HG03097 (cell line): Measurements from ENCODE around the gene XAGE3.
"Not testable (repeated sequence)": the region's sequence is repeated elsewhere in the genome, so short reads cannot be mapped to it uniquely, and the experiment has no call there.

Experiments used
- ATAC-seq: cut with Tn5 transposase; IDR thresholded peaks from one replicate; pipeline ENCODE4 v1.9.1; 2021; ENCODE audit not compliant: unreplicated experiment, low FRiP score

Gene XAGE3, protein sequence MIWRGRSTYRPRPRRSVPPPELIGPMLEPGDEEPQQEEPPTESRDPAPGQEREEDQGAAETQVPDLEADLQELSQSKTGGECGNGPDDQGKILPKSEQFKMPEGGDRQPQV

DNA sequence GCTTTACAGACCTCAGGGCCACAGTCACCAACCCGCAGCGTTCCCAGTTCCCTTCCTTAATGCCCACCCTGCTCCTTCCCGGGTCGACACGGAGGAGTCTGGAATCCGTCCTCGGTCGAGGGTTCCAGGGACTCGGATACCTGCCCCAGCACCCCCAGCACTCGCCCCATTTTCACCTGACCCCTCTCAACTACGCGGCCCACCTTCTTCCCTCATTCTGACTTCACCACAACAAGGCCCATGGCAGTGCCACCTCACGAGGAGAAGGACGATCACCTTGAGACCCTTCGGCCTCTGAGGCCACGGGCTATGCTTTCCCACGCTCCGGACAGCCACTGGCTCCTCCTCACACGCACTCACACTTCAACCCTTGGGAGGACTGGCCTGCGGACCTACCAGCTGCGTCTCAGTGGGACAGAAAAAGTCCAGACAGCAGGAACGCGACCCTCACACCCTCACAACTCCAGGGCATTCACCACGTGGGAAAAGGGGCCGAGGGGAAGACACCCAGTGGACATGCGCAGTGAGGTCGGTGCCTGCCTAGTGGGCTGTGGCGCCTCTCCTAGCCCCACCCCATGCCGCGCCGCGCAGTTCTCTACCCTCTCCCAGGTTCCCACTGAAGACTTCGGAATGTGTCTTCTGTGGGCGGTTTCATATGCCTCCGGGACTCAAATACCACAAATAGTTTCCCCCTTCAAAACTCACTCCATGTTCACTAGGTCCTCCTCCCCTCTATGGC is at the start of gene XAGE3:
Gene XAGE3, minus strand, starts transcription at position 474 of the 739 bp plus-strand sequence. CDS start 950 bp downstream, outside the sequence.
- ATAC-seq, result no peak

DNA sequence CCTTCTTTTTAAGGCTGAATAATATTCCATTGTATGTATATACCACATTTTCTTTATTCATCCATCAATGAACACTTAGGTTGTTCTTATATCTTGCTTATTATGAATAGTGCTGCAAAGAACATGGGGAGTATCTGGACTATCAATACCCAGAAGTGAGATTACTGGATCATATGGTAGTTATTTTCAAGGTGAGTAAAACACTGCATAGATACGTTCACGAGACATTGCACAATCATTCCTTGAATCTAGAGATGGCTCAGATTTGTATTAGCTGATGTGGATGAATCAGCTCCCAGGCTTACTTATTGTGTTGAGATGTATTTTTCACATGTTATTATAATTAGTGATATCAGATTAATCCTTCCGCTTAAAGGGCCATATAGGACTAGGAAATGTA is 46.8 kb upstream of the XAGE3 start:
- not testable (repeated sequence) for ATAC-seq

DNA sequence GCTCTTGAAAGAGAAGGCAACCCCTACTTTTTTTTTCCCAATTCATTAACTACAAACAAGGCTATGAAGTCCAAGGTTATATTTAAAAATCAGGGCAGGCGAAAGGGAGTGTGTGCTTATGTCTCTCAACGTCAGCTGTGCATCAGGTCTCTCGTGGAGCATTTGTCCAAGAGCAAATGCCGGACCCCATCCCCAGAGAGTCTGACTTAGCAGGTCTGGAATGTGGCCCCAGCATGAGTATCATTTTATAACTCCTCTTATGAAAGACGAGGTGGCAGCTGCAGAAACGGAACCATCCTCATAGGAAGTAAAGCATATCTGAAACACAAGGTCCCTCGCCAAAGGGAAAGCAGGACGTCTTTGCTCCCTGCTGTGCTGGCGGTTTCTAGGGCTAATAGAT is 45.8 kb upstream of the XAGE3 start:
- not testable (repeated sequence) for ATAC-seq

DNA sequence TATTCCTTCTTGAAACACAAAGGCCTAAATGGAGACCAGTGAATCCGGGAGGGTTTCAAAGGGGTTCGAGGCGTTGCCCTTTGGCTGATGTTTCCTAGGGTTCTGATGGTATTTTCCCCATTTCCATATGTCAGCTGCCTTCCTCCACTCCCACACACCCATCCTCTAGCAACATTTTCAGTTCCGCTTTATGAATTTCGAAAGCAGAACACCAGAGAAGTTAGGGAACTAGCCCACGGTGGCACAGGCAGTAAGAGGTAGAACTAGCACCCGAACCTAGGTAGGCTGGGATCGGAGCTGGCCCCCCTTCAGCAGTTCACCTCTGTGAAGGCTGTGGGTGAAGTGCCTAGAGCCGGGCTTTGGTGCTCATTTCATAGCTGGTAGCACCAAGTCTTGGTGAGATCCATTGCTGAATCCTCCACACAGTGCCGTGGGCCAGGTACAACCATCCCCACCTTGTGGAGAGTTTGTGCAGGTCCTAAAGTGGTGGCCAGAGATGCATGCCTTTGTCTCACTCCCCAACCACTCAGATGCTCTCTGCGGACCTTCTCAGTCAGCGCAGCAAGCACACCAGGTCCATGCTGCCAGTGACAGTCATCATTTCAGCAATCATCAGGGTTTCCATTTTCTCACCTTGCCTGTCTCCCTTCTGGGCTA is 41.6 kb upstream of the XAGE3 start:
- ATAC-seq, result not testable (repeated sequence)

DNA sequence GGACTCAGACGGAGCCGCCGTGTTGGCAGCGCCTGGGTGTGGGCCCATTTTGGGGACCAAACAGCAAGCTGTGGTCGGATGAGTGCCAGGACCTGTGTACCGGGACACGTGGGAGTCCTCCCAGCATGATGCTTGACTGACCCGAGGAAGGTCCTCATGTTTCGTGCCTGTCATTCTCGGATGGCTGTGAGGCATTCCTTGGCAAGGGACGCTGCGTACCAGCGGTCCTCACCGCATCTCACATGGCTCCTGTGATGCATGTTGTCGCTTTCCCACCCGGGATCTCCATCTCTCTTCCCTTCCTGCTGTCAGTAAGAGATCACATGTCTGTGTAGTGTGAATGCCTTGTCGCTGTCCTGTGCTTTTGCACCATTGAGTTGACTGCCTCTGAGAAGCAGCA is 40.0 kb upstream of the XAGE3 start:
- ATAC-seq, result not testable (repeated sequence)

DNA sequence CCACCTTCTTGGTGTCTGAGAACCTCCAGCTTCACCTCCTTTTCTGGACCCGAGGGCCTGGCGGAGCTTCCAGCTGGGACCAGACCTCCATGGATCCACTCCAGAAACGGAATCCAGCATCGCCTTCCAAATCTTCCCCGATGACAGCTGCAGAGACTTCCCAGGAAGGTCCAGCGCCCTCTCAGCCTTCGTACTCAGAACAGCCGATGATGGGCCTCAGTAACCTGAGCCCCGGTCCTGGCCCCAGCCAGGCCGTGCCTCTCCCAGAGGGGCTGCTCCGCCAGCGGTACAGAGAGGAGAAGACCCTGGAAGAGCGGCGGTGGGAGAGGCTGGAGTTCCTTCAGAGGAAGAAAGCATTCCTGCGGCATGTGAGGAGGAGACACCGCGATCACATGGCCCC is 39.3 kb upstream of the XAGE3 start:
- ATAC-seq, result not testable (repeated sequence)

DNA sequence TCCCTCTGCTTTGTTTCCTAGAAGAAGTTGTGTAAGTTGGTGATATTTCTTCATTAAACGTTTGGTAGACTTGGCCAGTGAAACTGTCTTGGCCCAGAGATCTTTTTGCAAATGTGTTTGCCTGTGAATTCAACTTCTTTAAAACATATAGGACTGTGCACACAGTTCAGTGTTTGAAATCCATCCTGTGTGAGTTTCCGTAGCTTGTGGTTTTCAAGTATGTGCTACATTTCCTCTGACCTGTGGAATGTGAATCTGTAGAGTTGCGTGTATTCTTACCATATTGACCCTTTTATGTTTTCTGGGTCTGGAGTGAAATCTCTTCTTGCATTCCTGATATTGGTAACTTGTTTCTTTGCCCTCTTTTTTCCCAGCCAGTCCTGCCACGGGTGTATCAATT is 38.2 kb upstream of the XAGE3 start:
- ATAC-seq, result not testable (repeated sequence)

DNA sequence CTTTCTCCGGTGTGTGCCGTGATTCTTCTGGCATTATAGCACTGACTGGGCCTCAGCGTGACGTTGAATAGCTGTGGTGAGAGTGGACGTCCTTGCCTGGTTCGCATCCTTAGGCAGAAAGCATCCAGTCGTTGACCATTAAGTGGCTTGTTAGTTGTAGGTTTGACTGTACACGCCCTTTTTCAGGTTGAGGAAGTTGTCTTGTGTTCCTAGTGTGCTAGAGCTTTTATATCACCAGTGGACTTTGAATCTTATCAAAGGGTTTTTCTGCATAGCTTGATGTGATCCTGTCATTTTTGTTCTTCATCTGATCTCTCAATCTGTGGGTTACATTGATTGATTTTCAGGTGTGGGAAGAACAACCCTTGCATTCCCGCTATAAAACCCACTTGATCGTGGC is 37.6 kb upstream of the XAGE3 start:
- not testable (repeated sequence) for ATAC-seq

DNA sequence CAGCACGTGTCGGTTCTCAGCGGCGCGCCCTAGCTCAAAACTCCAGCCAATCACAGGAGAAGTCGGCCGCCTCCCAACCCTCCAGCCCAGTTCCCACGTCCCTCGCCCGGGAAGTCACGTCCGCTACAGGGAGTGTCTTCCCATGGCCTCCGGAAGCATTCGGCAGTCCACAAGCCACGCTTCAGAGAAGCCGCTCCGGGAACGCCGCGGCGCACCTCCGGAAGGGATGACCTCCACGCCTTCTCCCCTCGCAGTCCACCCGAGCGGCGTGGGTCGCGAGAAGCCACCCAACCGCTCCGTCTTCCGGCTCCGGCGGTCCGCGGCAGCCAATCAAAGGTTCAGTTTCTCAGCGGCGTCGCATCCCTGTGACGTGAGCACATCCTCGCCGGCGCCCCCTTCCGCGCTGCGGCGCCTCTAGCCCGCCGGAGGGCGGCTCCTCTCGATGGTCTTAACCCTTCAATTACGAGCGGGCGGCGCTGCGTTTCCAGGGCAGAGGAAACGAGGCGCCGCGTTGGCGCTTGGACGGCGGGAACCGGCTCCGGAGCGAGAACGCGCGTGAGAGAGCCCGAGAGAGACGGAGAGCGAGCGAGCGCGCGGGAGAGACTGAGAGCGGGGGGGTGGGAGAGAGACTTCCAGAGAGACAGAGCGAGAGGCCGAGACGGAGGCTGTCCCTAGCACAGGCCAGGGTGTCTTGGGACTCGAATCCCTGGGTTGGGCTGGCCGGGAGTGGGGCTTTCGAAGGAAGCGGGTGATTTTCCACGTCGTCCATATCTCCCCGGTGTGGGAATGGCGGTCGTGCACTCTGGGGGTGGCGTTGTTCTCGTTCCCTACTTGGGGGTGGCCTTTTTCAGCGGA is 29.2 kb upstream of the XAGE3 start, which contains the start of gene FAM156B:
Gene FAM156B, plus strand, starts transcription at position 476 of the 855 bp plus-strand sequence. CDS start 9,896 bp downstream, outside the sequence.
- peak; percentile 74 for ATAC-seq

DNA sequence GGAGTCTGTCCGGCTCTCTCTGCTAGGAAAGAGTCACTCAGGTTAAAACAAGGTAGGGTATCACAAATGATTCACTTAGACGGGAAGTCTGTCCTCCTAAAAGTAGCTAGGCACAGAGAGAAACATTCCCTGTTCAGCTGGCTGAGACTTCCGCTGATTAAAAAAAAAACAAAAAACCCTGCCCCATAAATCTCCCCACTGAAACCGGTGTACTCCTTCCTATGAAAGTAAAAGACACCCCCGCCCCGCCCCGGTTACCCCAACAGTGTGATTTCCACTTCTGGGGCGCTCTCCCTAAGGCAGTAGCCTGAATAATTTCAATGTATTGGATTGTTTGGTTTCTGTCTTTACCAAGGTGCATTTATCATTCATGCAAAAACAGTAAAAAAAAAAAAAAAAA is 28.6 kb upstream of the XAGE3 start:
- peak; percentile 15 for ATAC-seq

DNA sequence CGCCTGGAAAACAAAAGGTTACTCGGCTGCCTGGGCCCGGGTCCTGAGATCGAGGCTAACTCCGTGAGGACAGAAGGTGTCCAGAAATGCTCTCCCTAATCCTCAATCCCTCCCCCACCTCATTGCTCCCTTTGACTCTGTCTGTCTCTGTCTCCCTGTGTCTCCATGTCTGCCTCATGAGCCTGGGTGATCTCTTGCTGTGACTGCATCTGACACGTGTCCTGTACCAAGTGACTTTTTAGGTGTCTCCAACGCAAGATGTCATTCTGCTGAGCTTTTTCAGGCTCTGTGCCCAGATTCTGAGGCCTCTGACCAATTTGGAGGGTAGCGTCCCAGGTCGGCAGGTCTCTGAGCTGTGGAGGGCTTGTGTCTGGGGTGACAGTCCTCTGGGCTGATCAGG is 20.2 kb upstream of the XAGE3 start:
- not testable (repeated sequence) for ATAC-seq

DNA sequence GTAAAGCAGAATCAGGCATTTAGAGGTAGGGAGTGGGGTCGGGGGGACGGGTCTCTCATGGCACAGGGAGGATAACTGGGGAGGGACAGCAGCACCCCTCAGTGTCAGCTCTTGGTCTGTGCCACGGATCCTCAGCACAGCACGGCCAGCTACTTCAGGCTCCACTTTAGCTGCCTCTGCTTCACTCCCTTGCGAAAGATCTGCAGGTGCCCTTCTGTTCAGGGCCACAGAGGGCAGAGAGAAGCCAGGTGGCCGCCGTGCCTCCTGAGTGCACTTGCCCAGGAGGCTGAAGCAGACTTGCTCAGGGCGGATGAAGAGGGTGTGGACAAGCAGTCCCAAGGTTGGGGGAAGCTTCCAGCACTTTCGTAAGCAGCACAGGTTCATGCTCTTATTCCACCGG is 19.6 kb upstream of the XAGE3 start:
- not testable (repeated sequence) for ATAC-seq

DNA sequence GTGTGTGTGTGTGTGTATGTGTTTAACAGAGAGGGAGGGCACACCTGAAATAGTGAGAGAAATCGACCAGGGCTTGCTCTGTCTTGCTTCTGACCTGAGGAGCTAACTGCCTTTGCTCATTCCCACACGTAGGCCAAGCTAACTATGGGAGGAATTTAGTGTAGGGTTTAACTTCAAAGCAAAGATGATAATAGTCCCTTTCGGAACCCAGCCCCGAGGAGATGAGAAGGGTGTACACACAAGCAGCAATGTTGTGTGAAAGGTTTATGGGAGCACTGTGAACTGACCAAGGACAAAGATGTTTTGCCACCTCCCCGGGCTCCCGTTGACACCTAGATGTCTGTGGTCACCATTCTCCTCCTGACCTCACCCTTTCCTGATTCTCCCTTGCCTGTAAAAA is 8.5 kb upstream of the XAGE3 start:
- ATAC-seq, result not testable (repeated sequence)

DNA sequence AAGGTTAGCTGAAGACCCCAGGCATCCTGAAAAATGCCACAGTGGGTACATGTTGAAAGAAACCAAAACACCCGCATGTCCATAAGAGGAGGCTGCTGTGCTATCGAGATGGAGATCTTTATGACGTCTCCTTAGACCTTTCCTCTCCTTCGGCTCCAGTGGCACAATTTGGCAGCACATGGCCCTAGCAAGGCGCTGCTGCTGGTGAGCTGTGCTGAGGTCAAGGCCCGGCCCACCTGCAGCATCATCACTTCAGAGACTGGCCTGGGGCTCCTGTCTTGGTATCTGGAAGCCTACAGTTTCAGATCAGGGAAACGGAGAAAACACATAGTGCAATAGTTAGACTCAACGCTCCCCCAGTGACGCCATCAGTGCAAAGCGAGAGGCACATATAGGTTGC is 7.6 kb upstream of the XAGE3 start:
- not testable (repeated sequence) for ATAC-seq

DNA sequence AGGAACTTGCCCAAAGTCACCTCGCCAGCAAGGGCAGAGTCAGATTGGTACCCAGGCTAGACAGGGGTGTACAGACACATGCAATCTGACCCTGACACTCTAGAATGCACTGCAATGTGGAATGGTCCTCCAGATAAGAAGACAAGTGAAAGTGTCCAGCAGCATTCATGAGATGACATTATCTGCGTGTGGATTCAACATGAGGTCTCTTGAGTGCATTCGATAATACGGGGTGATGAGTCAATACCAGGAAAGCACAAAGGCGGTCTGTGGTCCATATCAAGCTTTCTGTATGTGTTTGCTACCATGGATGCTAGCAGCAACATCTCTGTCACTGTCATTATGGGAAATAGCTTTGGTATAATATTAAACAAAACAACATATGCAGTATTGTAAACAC is 6.8 kb upstream of the XAGE3 start:
- ATAC-seq, result no peak

DNA sequence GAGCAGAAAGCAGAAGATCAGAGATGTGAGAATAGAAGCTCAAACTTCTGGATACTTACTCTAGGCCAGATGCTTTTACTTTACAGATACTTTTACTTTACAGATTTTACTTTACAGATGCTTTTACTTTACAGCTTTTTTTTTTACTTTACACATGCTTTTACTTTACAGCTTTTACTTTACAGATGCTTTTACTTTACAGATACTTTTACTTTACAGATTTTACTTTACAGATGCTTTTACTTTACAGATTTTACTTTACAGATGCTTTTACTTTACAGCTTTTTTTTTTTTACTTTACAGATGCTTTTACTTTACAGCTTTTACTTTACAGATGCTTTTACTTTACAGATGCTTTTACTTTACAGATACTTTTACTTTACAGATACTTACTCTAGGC is 5.9 kb upstream of the XAGE3 start:
- not testable (repeated sequence) for ATAC-seq

DNA sequence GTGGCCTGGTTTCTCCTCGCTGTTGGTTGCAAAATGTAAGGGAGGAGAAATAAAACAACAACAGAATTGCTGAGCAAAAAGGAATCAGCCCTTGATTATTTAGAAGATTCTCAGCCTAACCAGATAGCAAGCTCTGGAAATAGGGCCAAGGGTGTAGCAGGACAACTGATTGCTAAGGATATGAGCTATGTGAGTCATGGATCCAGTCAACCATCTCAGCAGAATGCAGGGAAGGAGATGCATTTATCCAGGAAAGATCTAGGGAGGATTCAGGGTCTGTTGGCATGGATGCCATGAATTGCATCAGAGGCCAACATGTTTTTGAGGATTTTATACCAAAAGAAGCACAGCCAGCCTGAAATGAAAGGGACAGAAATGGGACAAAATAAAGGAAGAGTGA is 2.2 kb upstream of the XAGE3 start:
- no peak for ATAC-seq

DNA sequence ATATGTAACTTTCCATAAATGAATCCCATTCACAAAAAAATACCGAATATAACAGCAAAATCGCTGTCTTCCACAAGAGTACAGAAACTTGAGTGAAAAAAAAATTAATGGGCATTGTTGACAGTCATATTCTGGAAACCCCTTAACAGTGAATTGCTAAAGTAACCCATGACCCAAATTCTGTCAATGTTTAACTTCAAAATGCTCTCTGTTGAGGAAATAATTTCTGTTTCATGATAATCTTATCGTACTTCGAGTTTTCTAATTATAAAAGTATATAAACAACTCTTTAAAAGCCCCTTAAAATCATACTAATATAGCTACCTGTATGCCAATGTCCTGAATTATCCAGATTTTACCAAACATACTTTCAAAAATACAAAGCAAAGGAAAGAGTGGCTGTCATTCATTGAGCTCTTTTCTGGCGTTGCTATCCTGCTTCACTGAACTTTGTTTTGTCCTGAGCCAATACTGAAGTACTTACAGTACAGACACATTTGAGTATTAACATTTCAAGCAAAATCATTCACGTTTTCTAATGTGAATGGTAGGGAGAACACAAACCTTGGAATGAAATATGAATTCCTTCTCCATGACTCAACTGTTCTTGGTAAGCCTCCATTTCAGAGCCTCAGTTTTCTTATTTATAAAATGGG is 2.4 kb downstream of the XAGE3 start:
- ATAC-seq, result no peak

DNA sequence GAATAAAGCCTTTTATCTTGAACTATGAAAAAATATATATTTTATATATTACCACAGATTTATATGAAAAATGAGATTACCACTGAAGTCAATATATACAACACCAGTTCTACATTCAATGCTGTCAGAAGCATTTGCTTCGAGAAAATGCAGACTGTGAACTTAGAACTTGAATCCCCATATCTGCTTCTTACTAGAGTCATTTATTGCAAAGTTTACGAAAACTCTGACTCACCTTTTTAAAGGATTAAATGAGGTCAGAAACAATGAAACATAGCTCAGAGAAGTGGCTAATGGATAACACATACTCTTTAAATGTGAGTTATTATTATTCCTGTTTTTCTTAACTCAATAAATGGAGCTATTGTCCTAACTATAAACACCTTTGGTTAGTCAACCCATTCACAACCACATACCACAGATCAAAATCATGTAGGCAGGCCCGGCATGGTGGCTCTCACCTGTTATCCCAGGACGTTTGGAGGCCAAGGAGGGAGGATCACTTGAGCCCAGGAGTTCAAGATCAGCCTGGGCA is 10.8 kb downstream of the XAGE3 start:
- not testable (repeated sequence) for ATAC-seq
